ENCODE results near the gene ANKDD1B.

The ANKDD1B gene

DNA sequence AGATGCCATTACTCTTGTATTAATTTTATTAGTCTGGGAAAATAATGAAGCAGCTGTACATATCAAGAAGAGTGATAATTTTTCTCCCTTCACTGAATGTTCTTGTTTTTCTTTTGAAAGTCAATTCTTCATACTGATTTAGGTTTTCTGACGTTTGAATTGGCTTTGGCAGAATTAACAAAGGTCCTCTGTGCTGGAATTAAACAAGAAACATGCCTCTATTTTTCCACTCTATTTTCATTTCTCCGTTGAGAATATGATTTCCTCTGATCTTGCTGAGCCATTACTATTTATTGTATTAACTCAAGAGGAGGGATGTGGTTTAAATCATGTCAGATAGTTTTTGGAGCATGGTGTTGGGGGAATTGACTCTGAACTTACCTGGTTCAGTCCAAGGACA is 42.3 kb downstream of the ANKDD1B start:
- H3K27ac ChIP-seq (ENCODE audit: low read length): no peak overlapping the region
- no peaks in the 10 kb centered on the region for H3K4me1 ChIP-seq (ENCODE audit: low read length)
- H2AFZ ChIP-seq (ENCODE audit: low read length): no peak overlapping the region
- no peaks in the 10 kb centered on the region for H3K9me2 ChIP-seq (replicated peaks; ENCODE audit: insufficient read depth, low read length)
- no peak for TF ChIP-seq EZH2phosphoT487 (IDR thresholded peaks at IDR 0.05; ENCODE audit: low read length)
- no peak for TF ChIP-seq EZH2 (optimal IDR thresholded peaks at IDR 0.05; ENCODE audit: low read depth, low read length)
- TF ChIP-seq, protein P1, sequence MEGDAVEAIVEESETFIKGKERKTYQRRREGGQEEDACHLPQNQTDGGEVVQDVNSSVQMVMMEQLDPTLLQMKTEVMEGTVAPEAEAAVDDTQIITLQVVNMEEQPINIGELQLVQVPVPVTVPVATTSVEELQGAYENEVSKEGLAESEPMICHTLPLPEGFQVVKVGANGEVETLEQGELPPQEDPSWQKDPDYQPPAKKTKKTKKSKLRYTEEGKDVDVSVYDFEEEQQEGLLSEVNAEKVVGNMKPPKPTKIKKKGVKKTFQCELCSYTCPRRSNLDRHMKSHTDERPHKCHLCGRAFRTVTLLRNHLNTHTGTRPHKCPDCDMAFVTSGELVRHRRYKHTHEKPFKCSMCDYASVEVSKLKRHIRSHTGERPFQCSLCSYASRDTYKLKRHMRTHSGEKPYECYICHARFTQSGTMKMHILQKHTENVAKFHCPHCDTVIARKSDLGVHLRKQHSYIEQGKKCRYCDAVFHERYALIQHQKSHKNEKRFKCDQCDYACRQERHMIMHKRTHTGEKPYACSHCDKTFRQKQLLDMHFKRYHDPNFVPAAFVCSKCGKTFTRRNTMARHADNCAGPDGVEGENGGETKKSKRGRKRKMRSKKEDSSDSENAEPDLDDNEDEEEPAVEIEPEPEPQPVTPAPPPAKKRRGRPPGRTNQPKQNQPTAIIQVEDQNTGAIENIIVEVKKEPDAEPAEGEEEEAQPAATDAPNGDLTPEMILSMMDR (IDR thresholded peaks at IDR 0.05; ENCODE audit: low read length): no peak
- no peak overlapping the region for H3K4me3 ChIP-seq (ENCODE audit: low read length)
- H3K27me3 ChIP-seq (replicated peaks; ENCODE audit: insufficient read depth, low read length): no peaks in the 10 kb centered on the region
- no peak overlapping the region for H3K9ac ChIP-seq (ENCODE audit: low read length)
- no peaks in the 10 kb centered on the region for H4K20me1 ChIP-seq (ENCODE audit: insufficient read depth, low read length)
- no peaks in the 10 kb centered on the region for H3K9me3 ChIP-seq (replicated peaks; ENCODE audit: insufficient read depth, low read length)
- no peaks in the 10 kb centered on the region for H3K36me3 ChIP-seq (replicated peaks; ENCODE audit: insufficient read depth, low read length)
- DNase-seq: no peak
- H3F3A ChIP-seq (ENCODE audit: insufficient read depth, low read length): no peaks in the 10 kb centered on the region
- no peaks in the 10 kb centered on the region for H3K79me2 ChIP-seq (ENCODE audit: low read length)
- no peak overlapping the region for H3K4me2 ChIP-seq (ENCODE audit: low read depth, low read length)

DNA sequence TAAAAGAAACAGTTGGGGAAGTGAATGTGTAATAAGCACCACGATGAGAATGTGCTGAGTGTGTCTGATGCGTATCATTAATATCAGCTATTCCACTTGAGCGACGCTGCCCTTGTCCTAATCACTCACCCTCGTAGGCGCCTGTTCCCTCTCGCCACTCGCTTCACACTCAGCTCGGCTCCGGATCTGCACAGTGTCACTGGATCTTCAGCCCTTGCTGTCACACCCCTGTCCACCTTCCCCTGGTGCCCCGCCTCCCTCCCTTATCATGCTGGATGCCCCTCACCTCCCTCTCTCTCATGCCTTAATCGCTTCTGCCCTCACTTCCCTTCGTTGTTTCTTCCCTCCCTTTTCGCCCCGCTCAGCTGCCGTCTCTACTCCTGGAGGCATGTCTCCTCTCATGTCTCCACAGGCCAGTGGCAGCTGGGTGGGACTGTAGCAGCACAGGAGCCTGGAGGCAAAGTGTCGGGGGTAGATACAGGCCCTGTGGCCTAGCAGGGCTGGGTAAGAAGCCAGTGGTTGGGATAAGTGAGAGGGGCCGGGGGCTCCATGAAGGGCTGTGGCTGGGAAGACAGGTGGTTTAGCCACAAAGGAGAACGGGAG is 43.5 kb downstream of the ANKDD1B start:
- no peak for TF ChIP-seq EZH2 (optimal IDR thresholded peaks at IDR 0.05; ENCODE audit: low read depth, low read length)
- TF ChIP-seq, protein P1 (IDR thresholded peaks at IDR 0.05; ENCODE audit: low read length): no peak
- Histone ChIP-seq H3K4me3 (ENCODE audit: low read length) (no peak overlapping the region), H3K9ac (ENCODE audit: low read length) (no peak overlapping the region), H3K9me3 (replicated peaks; ENCODE audit: insufficient read depth, low read length) (no peaks in the 10 kb centered on the region), H3K36me3 (replicated peaks; ENCODE audit: insufficient read depth, low read length) (no peaks in the 10 kb centered on the region), H3K4me1 (ENCODE audit: low read length) (no peaks in the 10 kb centered on the region), H3F3A (ENCODE audit: insufficient read depth, low read length) (no peaks in the 10 kb centered on the region), H3K27ac (ENCODE audit: low read length) (no peak overlapping the region), H4K20me1 (ENCODE audit: insufficient read depth, low read length) (no peaks in the 10 kb centered on the region), H3K9me2 (replicated peaks; ENCODE audit: insufficient read depth, low read length) (no peaks in the 10 kb centered on the region), H2AFZ (ENCODE audit: low read length) (no peak overlapping the region), H3K4me2 (ENCODE audit: low read depth, low read length) (no peak overlapping the region), H3K27me3 (replicated peaks; ENCODE audit: insufficient read depth, low read length) (no peaks in the 10 kb centered on the region), H3K79me2 (ENCODE audit: low read length) (no peaks in the 10 kb centered on the region)
- no peak for DNase-seq

DNA sequence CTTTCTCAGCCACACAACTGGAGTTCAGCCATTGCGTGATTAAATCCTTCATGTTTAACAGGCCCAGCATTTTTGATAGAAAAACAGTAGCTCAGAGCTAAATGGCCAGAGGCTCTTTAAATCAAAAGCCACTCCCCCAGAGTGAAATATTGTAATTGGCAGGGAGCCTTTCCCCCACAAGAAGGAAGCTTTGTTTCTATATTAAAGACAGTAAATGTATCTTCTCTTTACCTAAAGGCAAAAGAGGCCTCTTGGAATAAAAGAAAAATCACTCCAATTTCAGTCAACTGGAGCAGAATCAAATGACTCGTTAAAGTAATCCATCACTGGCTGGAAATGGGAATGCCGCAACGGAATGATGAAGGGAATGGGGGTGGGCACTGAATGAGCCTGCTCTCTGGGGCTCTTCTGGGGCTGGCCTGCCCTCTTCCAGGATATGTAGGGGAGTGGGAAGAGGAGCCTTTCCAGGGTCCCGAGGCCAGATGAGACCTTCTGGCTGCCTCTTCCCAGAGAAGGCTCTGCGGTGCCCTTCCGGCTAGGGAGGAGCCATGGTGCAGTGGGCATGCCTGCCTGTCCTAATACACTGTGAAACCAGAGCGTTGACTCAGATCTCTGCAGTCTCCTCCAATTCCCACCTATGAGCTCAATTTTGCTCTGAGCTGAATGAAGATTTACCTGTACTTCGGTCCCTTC is 45.2 kb downstream of the ANKDD1B start:
- H2AFZ ChIP-seq (ENCODE audit: low read length): no peak overlapping the region
- H3K4me3 ChIP-seq (ENCODE audit: low read length): no peak overlapping the region
- H3K9ac ChIP-seq (ENCODE audit: low read length): no peak overlapping the region
- H3K4me1 ChIP-seq (ENCODE audit: low read length): no peaks in the 10 kb centered on the region
- H3K27me3 ChIP-seq (replicated peaks; ENCODE audit: insufficient read depth, low read length): no peaks in the 10 kb centered on the region
- H3K36me3 ChIP-seq (replicated peaks; ENCODE audit: insufficient read depth, low read length): no peaks in the 10 kb centered on the region
- no peaks in the 10 kb centered on the region for H3K9me3 ChIP-seq (replicated peaks; ENCODE audit: insufficient read depth, low read length)
- H4K20me1 ChIP-seq (ENCODE audit: insufficient read depth, low read length): no peaks in the 10 kb centered on the region
- TF ChIP-seq, protein P1 (IDR thresholded peaks at IDR 0.05; ENCODE audit: low read length): no peak
- TF ChIP-seq EZH2 (optimal IDR thresholded peaks at IDR 0.05; ENCODE audit: low read depth, low read length): no peak
- H3K79me2 ChIP-seq (ENCODE audit: low read length): no peaks in the 10 kb centered on the region
- no peak for DNase-seq
- H3F3A ChIP-seq (ENCODE audit: insufficient read depth, low read length): no peaks in the 10 kb centered on the region
- H3K4me2 ChIP-seq (ENCODE audit: low read depth, low read length): no peak overlapping the region
- no peaks in the 10 kb centered on the region for H3K9me2 ChIP-seq (replicated peaks; ENCODE audit: insufficient read depth, low read length)
- no peak overlapping the region for H3K27ac ChIP-seq (ENCODE audit: low read length)

Data from MM.1S (cell line).